HepG2 (cell line): ENCODE results near the gene CPPED1. TPM values are rescaled to one million over a fixed set of nuclear protein-coding genes. Genes with fewer than 3 reads are reported as not detected.

Experiments
- ARID5B ChIP-seq: IDR thresholded peaks from 2 replicates; pipeline ENCODE4 v1.4.0; 2020; ENCODE audit warnings: mild to moderate bottlenecking, missing genetic modification reagents
- DRAP1 ChIP-seq: IDR thresholded peaks from 2 replicates; pipeline ENCODE4 v1.6.1; 2016; ENCODE audit warnings: missing genetic modification reagents, missing compliant biosample characterization
- EHMT2 ChIP-seq: fragments of 200-600 bp; sonication (generic); IDR thresholded peaks from 2 replicates; pipeline ENCODE4 v1.7.0; 2017; ENCODE audit warnings: antibody characterized with exemption, low read depth, low read length, borderline replicate concordance
- NFATC3 ChIP-seq: sonication (generic); formaldehyde crosslinking; IDR thresholded peaks from 2 replicates; pipeline ENCODE4 v1.5.1; 2020; ENCODE audit warnings: mild to moderate bottlenecking, missing genetic modification reagents
- NFIC ChIP-seq: IDR thresholded peaks from 2 replicates; pipeline ENCODE4 v1.6.1; 2012; ENCODE audit warnings: mild to moderate bottlenecking, low read length, inconsistent platforms
- RBFOX2 ChIP-seq: fragments of 200-400 bp; formaldehyde crosslinking; IDR thresholded peaks from 2 replicates; pipeline ENCODE4 v1.6.1; 2017; ENCODE audit warnings: low read depth, mild to moderate bottlenecking, low read length
- SNAPC4 ChIP-seq: sonication (generic); formaldehyde crosslinking; IDR thresholded peaks from 2 replicates; pipeline ENCODE4 v1.4.0; 2020; ENCODE audit warnings: mild to moderate bottlenecking, missing genetic modification reagents
- SSRP1 ChIP-seq: IDR thresholded peaks from 2 replicates; pipeline ENCODE4 v1.6.1; 2016; ENCODE audit warnings: control low read depth
- U2AF1 ChIP-seq: fragments of 200-400 bp; formaldehyde crosslinking; optimal IDR thresholded peaks from 2 replicates; pipeline ENCODE3; 2017; ENCODE audit warnings: mild to moderate bottlenecking, low read depth, low read length
- ZBTB7A ChIP-seq: sonication (generic); formaldehyde crosslinking; IDR thresholded peaks from 2 replicates; pipeline ENCODE4 v1.8.0; 2022; ENCODE audit warnings: mild to moderate bottlenecking, missing genetic modification reagents
- ZFAT ChIP-seq: sonication (generic); formaldehyde crosslinking; conservative IDR thresholded peaks from 2 replicates; pipeline ENCODE4 v1.8.1; 2023; ENCODE audit warnings: missing genetic modification reagents, inconsistent platforms
- ZNF441 ChIP-seq: sonication (generic); formaldehyde crosslinking; IDR thresholded peaks from 2 replicates; pipeline ENCODE4 v1.7.0; 2021; ENCODE audit warnings: missing genetic modification reagents, borderline replicate concordance
- ZNF687 ChIP-seq: sonication (generic); formaldehyde crosslinking; IDR thresholded peaks from 2 replicates; pipeline ENCODE4 v1.5.1; 2020; ENCODE audit warnings: mild to moderate bottlenecking, missing genetic modification reagents, moderate library complexity
- ZNF773 ChIP-seq: sonication (generic); formaldehyde crosslinking; IDR thresholded peaks from 2 replicates; pipeline ENCODE4 v1.4.0; 2020; ENCODE audit warnings: missing genetic modification reagents, borderline replicate concordance
- polyA plus RNA-seq, 8 experiments: library from polyadenylated mRNA; depleted of rRNA in 3 of 8; stranded (reverse) in 7 of 8; unstranded in 1 of 8; fragments of >200 nt; fragmentation: Illumina TruSeq in 4 of 8; extraction: Trizol in 4 of 8; gene quantifications; 2 replicates each; pipeline versions ENCODE4 v1.2.1 to v1.2.3, GENCODE V29; 2011 to 2016; ENCODE audit warnings: low read depth in 4 of 8, missing spikeins in 1 of 8, mixed read lengths in 1 of 8; ENCODE audit not compliant: insufficient read depth in 1 of 8
- total RNA-seq, 5 experiments: library from RNA; depleted of rRNA; stranded (reverse); fragments of >200 nt; fragmentation: Illumina TruSeq; extraction: Trizol; gene quantifications; 2 replicates each; pipeline ENCODE4 v1.2.3, GENCODE V29; 2016; ENCODE audit warnings: low read depth in 1 of 5

Gene CPPED1
- total and polyA plus RNA-seq, 2 of the 13 experiments (the other 11 are each of a cell fraction or from before 2014, with no cell fraction given), result 66.6 to 71.3 TPM

DNA sequence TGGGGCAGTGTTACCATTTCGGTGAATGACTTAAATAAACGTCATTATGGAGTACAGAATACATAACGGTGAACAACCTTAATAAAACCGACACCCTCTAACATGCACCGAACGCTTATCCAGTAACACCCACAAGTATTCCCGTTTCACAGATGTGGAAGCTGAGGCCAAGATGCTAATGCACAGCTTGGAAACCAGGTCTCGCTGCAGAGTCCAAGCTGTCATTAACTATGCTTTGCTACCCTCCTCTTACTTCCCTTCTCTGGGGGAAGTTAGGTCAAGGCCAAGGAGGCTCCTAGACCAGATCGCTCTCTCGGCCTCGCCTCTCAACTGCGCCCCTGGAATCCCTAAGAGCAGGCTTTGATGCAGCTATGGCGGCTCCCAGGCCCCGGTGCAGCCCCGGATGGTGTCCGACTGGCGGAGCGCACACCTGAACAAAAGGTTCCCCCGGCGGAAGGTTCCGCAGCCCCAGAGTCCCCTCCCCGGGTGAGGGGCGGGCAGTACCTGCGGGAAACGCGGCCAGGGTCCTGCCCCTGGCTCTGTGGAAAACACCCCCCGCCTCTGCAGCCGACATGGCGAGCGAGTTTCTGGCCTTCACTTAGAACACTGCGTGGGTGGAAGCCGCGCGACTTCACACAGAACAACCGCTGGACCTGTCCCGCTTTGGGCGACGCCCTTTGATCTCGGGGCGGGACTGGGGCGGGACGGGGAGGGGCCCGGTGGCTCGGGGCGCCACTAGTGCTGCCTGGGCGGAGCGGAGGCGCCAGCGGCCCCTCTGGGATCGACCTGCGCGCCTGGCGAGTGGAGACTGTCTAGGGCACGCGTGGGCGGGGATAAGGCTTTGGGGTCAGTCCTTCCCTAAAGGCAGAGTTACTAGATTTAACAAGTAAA, at the start of gene CPPED1 (continued):
- TF ChIP-seq ZNF687, result peak; percentile 99
- peak; percentile 94 for TF ChIP-seq SNAPC4 (CRISPR knock-in tag)
- peak; percentile 90 for TF ChIP-seq ARID5B (CRISPR knock-in tag)
- no peak for TF ChIP-seq NFIC
- peak; percentile 100 for TF ChIP-seq U2AF1
- peak; percentile 91 for TF ChIP-seq NFATC3 (CRISPR knock-in tag)
- TF ChIP-seq DRAP1 (CRISPR knock-in tag), result peak; percentile 78
- TF ChIP-seq EHMT2, result peak; percentile 95; the same call in 1 of the 2 replicates
- TF ChIP-seq ZFAT (CRISPR knock-in tag), result no peak; the same call in 1 of the 2 replicates
- no peak; the same call in 1 of the 2 replicates for TF ChIP-seq SSRP1
- peak; percentile 95 for TF ChIP-seq ZNF773 (CRISPR knock-in tag)
- peak; percentile 92 for TF ChIP-seq ZNF441 (CRISPR knock-in tag)
- peak; percentile 95 for TF ChIP-seq ZBTB7A (CRISPR knock-in tag)
- TF ChIP-seq RBFOX2, result peak; percentile 97
